B cell (primary cell): ENCODE results near the gene RGR.

ENCODE experiments used
- CTCF ChIP-seq: fragments of 200-600 bp; IDR thresholded peaks from one replicate; pipeline ENCODE4 v1.8.0; 2022; ENCODE audit warnings: antibody characterized with exemption, mild to moderate bottlenecking
- EZH2 ChIP-seq: IDR thresholded peaks from 2 replicates; pipeline ENCODE4 v1.6.1; 2012; ENCODE audit warnings: borderline replicate concordance, low read depth, mild to moderate bottlenecking, moderate library complexity, low read length; ENCODE audit not compliant: insufficient read depth, poor library complexity, severe bottlenecking

GRCh38 chr10:84292502-84292901 is 47.6 kb downstream of the RGR start:
- TF ChIP-seq EZH2 (no peak), CTCF (no peak)
